Measurements from ENCODE around the gene ARMC8. TPM values are rescaled to one million over a fixed set of nuclear protein-coding genes. Genes with fewer than 3 reads are reported as not detected.

ARMC8 gene
- total and polyA plus RNA-seq, 12 donors = 17.3 to 103 (median 42.5) TPM

DNA sequence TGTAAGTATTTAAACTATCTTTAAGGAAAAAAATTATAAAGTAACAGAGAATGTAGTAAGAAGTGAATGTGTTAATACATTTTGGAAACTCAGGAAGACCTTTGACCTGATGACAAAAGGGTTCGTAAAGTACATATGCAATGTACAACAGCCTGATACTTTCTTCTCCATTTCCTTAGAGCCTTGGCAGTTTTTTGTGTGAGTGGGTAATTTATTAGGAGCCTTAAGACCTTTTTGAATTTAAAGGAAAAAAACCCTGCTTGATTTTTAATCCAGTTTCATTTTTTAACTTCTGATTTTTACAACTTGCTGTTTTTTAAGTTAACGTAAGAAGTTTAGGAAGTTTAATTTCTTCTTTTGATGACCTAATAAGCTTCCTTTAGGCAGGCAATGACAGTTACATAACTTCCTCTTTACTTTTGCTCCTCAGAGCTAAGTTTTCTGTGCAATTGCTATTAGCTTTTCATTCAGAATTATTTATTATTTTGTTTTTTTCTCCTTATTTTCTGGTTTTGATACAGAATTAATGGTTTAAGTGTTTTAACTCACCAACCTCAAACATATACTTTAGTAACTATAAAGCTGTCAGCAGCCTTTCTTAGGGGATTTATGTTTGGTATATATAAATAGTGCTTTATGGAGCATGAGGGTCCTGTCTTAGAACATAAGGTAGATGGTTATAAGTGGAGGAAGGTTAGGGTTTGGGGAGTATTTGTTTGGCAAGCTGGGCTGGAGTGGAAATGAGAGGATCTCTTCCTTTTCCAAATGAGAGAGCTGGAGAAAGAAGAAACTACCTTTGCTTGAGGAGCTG, 35.2 kb downstream of the ARMC8 start:
- 52 to 61% (median 57%) methylated on average over 2 of the region's 2 CpGs for WGBS, 4 donors
- peaks cover 0 to 40% of the 10 kb centered on the region in 2 donors for H3K36me3 ChIP-seq (replicated peaks in 1 of 2)
- H3K4me3 ChIP-seq = no peak overlapping the region
- H3K27ac ChIP-seq = no peak overlapping the region
- no peak for DNase-seq
- peaks cover 0 to 20% of the 10 kb centered on the region in 2 donors for H3K4me1 ChIP-seq (replicated peaks in 1 of 2)
- no peaks in the 10 kb centered on the region for H3K27me3 ChIP-seq
- H3K9me3 ChIP-seq (replicated peaks in 1 of 3) = no peaks in the 10 kb centered on the region
- no peak for TF ChIP-seq POLR2A (IDR thresholded peaks at IDR 0.05)
- TF ChIP-seq, protein P1, sequence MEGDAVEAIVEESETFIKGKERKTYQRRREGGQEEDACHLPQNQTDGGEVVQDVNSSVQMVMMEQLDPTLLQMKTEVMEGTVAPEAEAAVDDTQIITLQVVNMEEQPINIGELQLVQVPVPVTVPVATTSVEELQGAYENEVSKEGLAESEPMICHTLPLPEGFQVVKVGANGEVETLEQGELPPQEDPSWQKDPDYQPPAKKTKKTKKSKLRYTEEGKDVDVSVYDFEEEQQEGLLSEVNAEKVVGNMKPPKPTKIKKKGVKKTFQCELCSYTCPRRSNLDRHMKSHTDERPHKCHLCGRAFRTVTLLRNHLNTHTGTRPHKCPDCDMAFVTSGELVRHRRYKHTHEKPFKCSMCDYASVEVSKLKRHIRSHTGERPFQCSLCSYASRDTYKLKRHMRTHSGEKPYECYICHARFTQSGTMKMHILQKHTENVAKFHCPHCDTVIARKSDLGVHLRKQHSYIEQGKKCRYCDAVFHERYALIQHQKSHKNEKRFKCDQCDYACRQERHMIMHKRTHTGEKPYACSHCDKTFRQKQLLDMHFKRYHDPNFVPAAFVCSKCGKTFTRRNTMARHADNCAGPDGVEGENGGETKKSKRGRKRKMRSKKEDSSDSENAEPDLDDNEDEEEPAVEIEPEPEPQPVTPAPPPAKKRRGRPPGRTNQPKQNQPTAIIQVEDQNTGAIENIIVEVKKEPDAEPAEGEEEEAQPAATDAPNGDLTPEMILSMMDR (IDR thresholded peaks at IDR 0.05) = no peak
- intact Hi-C loops (cut with DNase I) = no loop called here

DNA sequence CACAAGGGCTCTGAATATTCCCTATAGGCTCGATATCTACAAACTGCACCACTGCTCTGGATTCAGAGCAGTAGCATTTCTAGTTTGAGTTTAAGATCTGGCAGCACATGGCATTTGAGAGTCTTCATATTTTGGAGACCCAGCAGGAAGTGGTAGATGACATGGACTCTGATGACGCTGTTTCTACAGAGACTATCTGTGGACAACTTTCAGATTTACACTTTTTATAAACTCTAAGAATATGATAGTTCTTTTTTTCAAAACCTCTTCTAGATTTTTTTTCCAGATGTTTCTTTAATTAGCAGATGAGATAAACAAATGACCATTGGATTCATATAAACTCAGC, 35.8 kb downstream of the ARMC8 start:
- 73 to 92% (median 86%) methylated on average over 2 of the region's 2 CpGs for WGBS, 4 donors
- Histone ChIP-seq H3K4me1 (replicated peaks in 1 of 2) (peaks cover 0 to 20% of the 10 kb centered on the region in 2 donors), H3K9me3 (replicated peaks in 1 of 3) (no peaks in the 10 kb centered on the region), H3K27me3 (no peaks in the 10 kb centered on the region), H3K4me3 (no peak overlapping the region), H3K36me3 (replicated peaks in 1 of 2) (peaks cover 0 to 45% of the 10 kb centered on the region in 2 donors), H3K27ac (no peak overlapping the region)
- no peak for DNase-seq
- intact Hi-C loops (cut with DNase I) = no loop called here
- TF ChIP-seq POLR2A (IDR thresholded peaks at IDR 0.05) = no peak
- TF ChIP-seq, protein P1 (IDR thresholded peaks at IDR 0.05) = no peak

DNA sequence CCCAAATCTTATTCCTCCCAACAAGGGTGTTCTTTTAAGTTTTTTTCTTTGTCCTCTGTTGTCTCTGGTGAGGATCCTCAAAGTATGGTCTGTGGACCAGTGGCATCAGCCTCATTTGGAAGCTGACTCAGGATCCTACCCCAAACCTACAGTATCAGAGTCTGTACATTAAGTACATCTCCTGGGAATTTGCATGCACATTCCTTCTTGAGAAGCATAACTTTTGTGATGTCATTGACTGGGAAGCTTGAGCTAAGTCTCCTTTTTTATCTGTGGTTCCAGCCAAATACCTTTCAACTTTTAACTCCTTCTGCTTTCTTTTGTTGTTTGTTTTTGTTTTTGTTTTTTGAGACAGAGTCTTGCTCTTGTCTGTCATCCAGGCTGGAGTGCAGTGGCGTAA, 40.5 kb downstream of the ARMC8 start:
- H3K9me3 ChIP-seq (replicated peaks in 1 of 3) = no peaks in the 10 kb centered on the region
- H3K27ac ChIP-seq = no peak overlapping the region
- H3K4me3 ChIP-seq = no peak overlapping the region
- no peaks in the 10 kb centered on the region for H3K27me3 ChIP-seq
- no peak for DNase-seq
- WGBS, 4 donors = 93 to 100% (median 99%) methylated on average over 1 of the region's 1 CpG
- intact Hi-C loops (cut with DNase I) = no loop called here
- H3K36me3 ChIP-seq (replicated peaks in 1 of 2) = peaks cover 0 to 58% of the 10 kb centered on the region in 2 donors
- no peak for TF ChIP-seq POLR2A (IDR thresholded peaks at IDR 0.05)
- TF ChIP-seq, protein P1 (IDR thresholded peaks at IDR 0.05) = no peak
- peaks cover 0 to 2% of the 10 kb centered on the region in 2 donors for H3K4me1 ChIP-seq (replicated peaks in 1 of 2)

DNA sequence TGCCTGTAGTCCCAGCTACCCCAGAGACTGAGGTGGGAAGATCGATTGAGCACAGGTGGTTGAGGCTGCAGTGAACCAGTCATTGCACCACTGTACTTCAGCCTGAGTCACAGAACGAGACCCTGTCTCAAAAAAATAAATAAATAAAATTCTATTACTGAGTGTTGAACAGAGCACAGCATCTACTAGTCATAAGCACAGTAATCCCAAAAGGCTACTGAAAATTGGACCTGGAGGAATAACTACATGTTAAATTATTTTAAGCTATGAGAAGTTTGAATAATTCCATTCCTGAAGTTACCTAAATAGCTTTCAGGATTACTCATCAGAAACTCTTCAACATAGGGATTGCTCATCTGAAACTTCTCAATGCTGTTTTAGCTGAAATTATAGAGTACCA, 43.4 kb downstream of the ARMC8 start:
- no peaks in the 10 kb centered on the region for H3K27me3 ChIP-seq
- no peak overlapping the region for H3K4me3 ChIP-seq
- DNase-seq = no peak
- H3K9me3 ChIP-seq (replicated peaks in 1 of 3) = no peaks in the 10 kb centered on the region
- intact Hi-C loops (cut with DNase I) = no loop called here
- TF ChIP-seq, protein P1 (IDR thresholded peaks at IDR 0.05) = no peak
- no peak for TF ChIP-seq POLR2A (IDR thresholded peaks at IDR 0.05)
- no peaks in the 10 kb centered on the region for H3K4me1 ChIP-seq (replicated peaks in 1 of 2)
- H3K27ac ChIP-seq = no peak overlapping the region
- H3K36me3 ChIP-seq (replicated peaks in 1 of 2) = peaks cover 0 to 50% of the 10 kb centered on the region in 2 donors
- WGBS, 4 donors = 73 to 92% (median 91%) methylated on average over 2 of the region's 2 CpGs
